SK-N-SH (cell line): ENCODE data around the gene MSX1. TPM values are rescaled to one million over a fixed set of nuclear protein-coding genes. Genes with fewer than 3 reads are reported as not detected.

Experiments
- CTCF ChIA-PET: fragments of 300-600, 350-600 bp; formaldehyde crosslinking; extraction: SDS; loops from one replicate; lab custom pipeline; 2021; lab: Yijun Ruan, JAX
- POLR2A ChIA-PET: fragments of 350-600 bp; sonication (Branson Sonifier 250); formaldehyde crosslinking; extraction: SDS; loops from one replicate; lab custom pipeline; 2020; ENCODE audit warnings: antibody characterized with exemption, inconsistent platforms; lab: Yijun Ruan, JAX
- DNase-seq: peaks from one replicate; pipeline ENCODE4 v3.0.0; 2012
- H2AFZ ChIP-seq: fragments of 200-600 bp; sonication (generic); 2 replicates; pipeline ENCODE4 v1.8.1; 2016; ENCODE audit warnings: antibody characterized with exemption, mild to moderate bottlenecking, low read depth
- H3F3A ChIP-seq: fragments of 200-600 bp; sonication (generic); replicated peaks from 2 replicates; pipeline ENCODE3; 2016; ENCODE audit warnings: antibody characterized with exemption, mild to moderate bottlenecking; ENCODE audit not compliant: insufficient read depth
- H3K27ac ChIP-seq, 2 experiments: fragments of 200-500 bp in 1 of 2; fragments of 200-600 bp in 1 of 2; sonication (Bioruptor generic) in 1 of 2; sonication (generic), shearing (Covaris generic) in 1 of 2; 2 replicates each; pipeline versions ENCODE4 v1.5.1 to v1.6.1; 2014 to 2016; ENCODE audit warnings: low read depth in 2 of 2, inconsistent platforms in 1 of 2, low read length in 1 of 2, mild to moderate bottlenecking in 1 of 2, mixed read lengths in 1 of 2
- H3K27me3 ChIP-seq: fragments of 200-600 bp; sonication (generic), shearing (Covaris generic); 2 replicates; pipeline ENCODE4 v1.6.1; 2016; ENCODE audit warnings: mixed run types; ENCODE audit not compliant: insufficient read depth
- H3K36me3 ChIP-seq, 2 experiments: fragments of 200-500 bp in 1 of 2; fragments of 200-600 bp in 1 of 2; sonication (Bioruptor generic) in 1 of 2; sonication (generic) in 1 of 2; replicated peaks in 1 of 2; 2 replicates each; pipeline versions ENCODE3 to v1.5.1; 2014 to 2016; ENCODE audit warnings: low read length in 1 of 2, mild to moderate bottlenecking in 1 of 2; ENCODE audit not compliant: insufficient read depth in 2 of 2, control insufficient read depth in 1 of 2
- H3K4me1 ChIP-seq, 2 experiments: fragments of 200-500 bp in 1 of 2; fragments of 200-600 bp in 1 of 2; sonication (Bioruptor generic) in 1 of 2; sonication (generic), shearing (Covaris generic) in 1 of 2; 2 replicates each; pipeline versions ENCODE4 v1.5.1 to v1.6.1; 2014 to 2016; ENCODE audit warnings: low read depth in 1 of 2, low read length in 1 of 2, mixed run types in 1 of 2; ENCODE audit not compliant: insufficient read depth in 2 of 2, control insufficient read depth in 1 of 2
- H3K4me2 ChIP-seq: fragments of 200-600 bp; sonication (generic), shearing (Covaris generic); 2 replicates; pipeline ENCODE4 v1.6.1; 2017; ENCODE audit warnings: mixed run types
- H3K4me3 ChIP-seq, 2 experiments: fragments of 200-500 bp in 1 of 2; fragments of 200-600 bp in 1 of 2; sonication (Bioruptor generic) in 1 of 2; sonication (generic), shearing (Covaris generic) in 1 of 2; 2 replicates each; pipeline versions ENCODE4 v1.5.1 to v1.8.1; 2014 to 2016; ENCODE audit warnings: low read depth in 2 of 2, inconsistent platforms in 1 of 2, low read length in 1 of 2, mild to moderate bottlenecking in 1 of 2, mixed read lengths in 1 of 2, moderate library complexity in 1 of 2
- H3K79me2 ChIP-seq: fragments of 200-600 bp; sonication (generic); 2 replicates; pipeline ENCODE4 v1.8.1; 2017; ENCODE audit warnings: mild to moderate bottlenecking; ENCODE audit not compliant: insufficient read depth
- H3K9ac ChIP-seq: fragments of 200-600 bp; sonication (generic); 2 replicates; pipeline ENCODE4 v1.6.1; 2017; ENCODE audit warnings: mixed run types
- H3K9me2 ChIP-seq: fragments of 200-600 bp; sonication (generic); 2 replicates; pipeline ENCODE4 v1.6.1; 2017; ENCODE audit warnings: mixed run types
- H3K9me3 ChIP-seq: fragments of 200-600 bp; sonication (generic); 2 replicates; pipeline ENCODE4 v1.6.1; 2017; ENCODE audit warnings: mixed run types, mild to moderate bottlenecking, moderate library complexity
- H4K20me1 ChIP-seq: fragments of 200-600 bp; sonication (generic); 2 replicates; pipeline ENCODE4 v1.6.1; 2017; ENCODE audit warnings: mild to moderate bottlenecking, mixed run types; ENCODE audit not compliant: insufficient read depth
- EZH2phosphoT487 ChIP-seq: fragments of 200-600 bp; sonication (generic); IDR thresholded peaks from 2 replicates; pipeline ENCODE4 v1.6.1; 2017; ENCODE audit warnings: low read depth, mixed run types, mild to moderate bottlenecking, antibody characterized with exemption, moderate library complexity, borderline replicate concordance
- MAX ChIP-seq: IDR thresholded peaks from 2 replicates; pipeline ENCODE4 v1.4.0; 2012; ENCODE audit warnings: low read depth
- WGBS: methylation state at CpG from one replicate; pipeline ENCODE4 v1.1.6; 2017; ENCODE audit warnings: low lambda C conversion rate; 5-methylcytosine and 5-hydroxymethylcytosine counted together
- polyA plus RNA-seq, 3 experiments: library from polyadenylated mRNA; depleted of rRNA; stranded (reverse); fragments of >200 nt; gene quantifications; 2 replicates each; pipeline ENCODE4 v1.2.3, GENCODE V29; 2012
- TF ChIP-seq, protein P1 (sequence below): IDR thresholded peaks from 2 replicates; pipeline ENCODE4 v1.6.1; 2012; ENCODE audit warnings: mild to moderate bottlenecking, low read depth, low read length, moderate library complexity

The MSX1 gene
- polyA plus RNA-seq, 1 of the 3 experiments (the other 2 are of a cell fraction), result 2.1 TPM

DNA sequence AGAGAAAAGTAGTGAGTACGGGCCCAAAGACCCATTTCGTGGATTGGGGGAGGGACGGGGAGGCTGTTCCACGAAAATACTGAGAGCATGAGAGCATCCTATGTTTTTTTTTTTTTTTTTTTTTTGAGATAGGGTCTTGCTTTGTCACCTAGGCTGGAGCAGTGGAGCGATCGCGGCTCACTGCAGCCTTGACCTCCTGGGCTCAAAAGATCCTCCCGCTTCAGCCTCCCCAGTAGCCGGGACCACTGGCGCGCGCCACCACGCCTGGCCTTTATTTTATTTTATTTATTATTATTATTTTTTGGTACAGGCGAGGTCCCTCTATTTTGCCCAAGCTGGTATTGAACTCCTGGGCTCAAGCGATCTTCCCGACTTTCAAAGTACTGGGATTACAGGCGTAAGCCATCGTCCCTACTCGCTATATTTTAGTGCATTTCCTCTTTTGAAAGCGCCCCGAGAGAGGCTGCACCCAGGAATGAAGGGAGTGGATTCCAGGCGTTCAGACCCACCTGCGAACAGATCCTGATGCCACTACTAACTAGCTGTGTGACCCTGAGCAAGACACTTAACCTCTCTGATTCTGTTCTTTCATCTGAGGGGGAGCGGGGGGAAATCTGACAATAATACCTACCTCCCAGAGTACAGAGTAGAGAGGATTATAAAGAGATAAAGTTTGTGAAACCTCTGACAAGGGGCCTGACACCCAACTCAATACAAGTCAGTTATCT, 5.4 kb upstream of the MSX1 start:
- no peak overlapping the region for H2AFZ ChIP-seq
- H3K79me2 ChIP-seq, result no peaks in the 10 kb centered on the region
- no peaks in the 10 kb centered on the region for H4K20me1 ChIP-seq
- H3K9ac ChIP-seq, result no peak overlapping the region
- CTCF ChIA-PET, result interaction anchor here (1.4 kb wide), 1 partner anchor 73 kb away, joined by 3 read pairs; no protein-coding TSS in a partner anchor
- POLR2A ChIA-PET, result no interaction called here
- H3K4me1 ChIP-seq, result peaks cover 0 to 4% of the 10 kb centered on the region in 2 experiments; a peak in 1 of 4 replicates
- no peak for DNase-seq
- H3K27ac ChIP-seq, result no peak overlapping the region
- 0 out of 2 replicates have a peak, but pooled peaks have one; percentile 14 for TF ChIP-seq EZH2phosphoT487
- TF ChIP-seq, protein P1, sequence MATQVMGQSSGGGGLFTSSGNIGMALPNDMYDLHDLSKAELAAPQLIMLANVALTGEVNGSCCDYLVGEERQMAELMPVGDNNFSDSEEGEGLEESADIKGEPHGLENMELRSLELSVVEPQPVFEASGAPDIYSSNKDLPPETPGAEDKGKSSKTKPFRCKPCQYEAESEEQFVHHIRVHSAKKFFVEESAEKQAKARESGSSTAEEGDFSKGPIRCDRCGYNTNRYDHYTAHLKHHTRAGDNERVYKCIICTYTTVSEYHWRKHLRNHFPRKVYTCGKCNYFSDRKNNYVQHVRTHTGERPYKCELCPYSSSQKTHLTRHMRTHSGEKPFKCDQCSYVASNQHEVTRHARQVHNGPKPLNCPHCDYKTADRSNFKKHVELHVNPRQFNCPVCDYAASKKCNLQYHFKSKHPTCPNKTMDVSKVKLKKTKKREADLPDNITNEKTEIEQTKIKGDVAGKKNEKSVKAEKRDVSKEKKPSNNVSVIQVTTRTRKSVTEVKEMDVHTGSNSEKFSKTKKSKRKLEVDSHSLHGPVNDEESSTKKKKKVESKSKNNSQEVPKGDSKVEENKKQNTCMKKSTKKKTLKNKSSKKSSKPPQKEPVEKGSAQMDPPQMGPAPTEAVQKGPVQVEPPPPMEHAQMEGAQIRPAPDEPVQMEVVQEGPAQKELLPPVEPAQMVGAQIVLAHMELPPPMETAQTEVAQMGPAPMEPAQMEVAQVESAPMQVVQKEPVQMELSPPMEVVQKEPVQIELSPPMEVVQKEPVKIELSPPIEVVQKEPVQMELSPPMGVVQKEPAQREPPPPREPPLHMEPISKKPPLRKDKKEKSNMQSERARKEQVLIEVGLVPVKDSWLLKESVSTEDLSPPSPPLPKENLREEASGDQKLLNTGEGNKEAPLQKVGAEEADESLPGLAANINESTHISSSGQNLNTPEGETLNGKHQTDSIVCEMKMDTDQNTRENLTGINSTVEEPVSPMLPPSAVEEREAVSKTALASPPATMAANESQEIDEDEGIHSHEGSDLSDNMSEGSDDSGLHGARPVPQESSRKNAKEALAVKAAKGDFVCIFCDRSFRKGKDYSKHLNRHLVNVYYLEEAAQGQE, result no peak
- no peak overlapping the region for H3K4me2 ChIP-seq
- no peaks in the 10 kb centered on the region for H3K9me2 ChIP-seq
- no peaks in the 10 kb centered on the region for H3K9me3 ChIP-seq
- 38% methylated on average over 24 of the region's 24 CpGs for WGBS
- H3K4me3 ChIP-seq, result no peak overlapping the region
- H3K36me3 ChIP-seq, result no peaks in the 10 kb centered on the region
- H3K27me3 ChIP-seq, result peaks cover 53% of the 10 kb centered on the region
- H3F3A ChIP-seq, result peaks cover 5% of the 10 kb centered on the region

DNA sequence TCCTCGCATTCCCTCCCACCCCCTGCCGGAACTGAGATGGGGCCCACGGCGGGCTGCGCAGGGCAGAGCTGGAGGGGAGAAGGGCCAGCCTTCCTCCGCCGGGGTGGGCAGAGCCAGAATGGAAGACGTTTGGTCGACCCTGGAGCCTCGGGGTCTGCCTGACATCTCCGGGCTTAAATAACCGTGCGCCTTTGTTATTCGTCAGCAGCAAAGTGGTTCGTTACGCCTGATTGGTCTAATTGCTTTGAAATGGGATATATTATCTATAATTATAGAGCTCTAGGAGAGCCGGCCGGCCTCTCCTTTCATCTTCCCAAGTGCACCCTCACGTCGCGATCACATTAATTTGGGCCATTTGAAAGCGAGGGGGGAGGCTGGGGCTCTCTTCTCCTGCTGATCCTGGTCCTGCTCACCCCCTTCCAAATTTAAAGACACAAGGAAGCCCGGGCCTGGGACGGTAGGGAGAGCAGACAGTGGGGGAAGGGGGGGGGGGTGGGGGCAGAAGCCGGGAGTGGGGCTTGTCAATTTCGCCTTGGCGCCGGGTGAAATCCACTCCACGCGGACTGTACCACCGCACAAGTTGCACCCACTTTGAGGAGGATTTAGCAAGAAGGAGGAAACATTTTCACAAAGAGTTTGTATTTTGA, 4.7 kb upstream of the MSX1 start:
- TF ChIP-seq EZH2phosphoT487, result peak; percentile 11; the same call in 1 of the 2 replicates
- no peak for TF ChIP-seq MAX
- 16% methylated on average over 27 of the region's 31 CpGs for WGBS
- Histone ChIP-seq H3K4me1 (peaks cover 0 to 4% of the 10 kb centered on the region in 2 experiments; a peak in 1 of 4 replicates), H3K79me2 (no peaks in the 10 kb centered on the region), H3K9me3 (no peaks in the 10 kb centered on the region), H3K27ac (no peak overlapping the region), H3K27me3 (peaks cover 53% of the 10 kb centered on the region), H2AFZ (no peak overlapping the region), H3K9ac (no peak overlapping the region), H4K20me1 (no peaks in the 10 kb centered on the region), H3K4me3 (no peak overlapping the region), H3K36me3 (no peaks in the 10 kb centered on the region), H3K4me2 (no peak overlapping the region), H3F3A (peaks cover 5% of the 10 kb centered on the region), H3K9me2 (no peaks in the 10 kb centered on the region)
- peak; percentile 46 for DNase-seq
- CTCF ChIA-PET, result interaction anchor here (0.6 kb wide), 1 partner anchor 17 kb away, joined by 4 read pairs; no protein-coding TSS in a partner anchor
- POLR2A ChIA-PET, result no interaction called here
